ENCODE data around the gene MS4A10. TPM values are rescaled to one million over a fixed set of nuclear protein-coding genes. Genes with fewer than 3 reads are reported as not detected.

The MS4A10 gene
- total RNA-seq, 1 experiment from 2014 or later = not detected

DNA sequence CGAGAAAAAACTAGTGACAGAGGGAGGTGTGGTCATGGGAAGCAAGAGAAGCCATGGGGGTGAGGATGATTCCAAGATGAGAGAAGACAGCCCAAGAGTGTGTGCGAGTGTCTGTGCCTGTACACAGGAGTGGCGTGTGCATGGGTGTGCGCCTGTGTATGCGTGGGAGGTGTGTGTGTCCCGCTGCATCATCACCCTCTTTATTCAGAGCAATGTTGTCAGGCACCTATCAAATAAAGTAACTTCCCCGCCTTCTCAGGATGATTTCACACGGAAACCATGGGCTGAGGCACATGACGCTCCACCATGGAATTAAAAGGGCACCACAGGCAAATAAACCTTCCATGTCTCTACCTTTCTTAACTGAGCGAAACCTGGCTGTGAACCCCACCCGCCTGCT lies 24.6 kb downstream of the MS4A10 start:
- Histone ChIP-seq H3K4me2 (ENCODE audit: low read length) (no peak overlapping the region), H3K9me2 (replicated peaks; ENCODE audit: low read length) (no peaks in the 10 kb centered on the region), H3K9me3 (ENCODE audit: low read length) (no peaks in the 10 kb centered on the region), H3F3A (ENCODE audit: low read length, unreplicated experiment) (no peaks in the 10 kb centered on the region), H3K27me3 (ENCODE audit: low read length) (peaks cover 6% of the 10 kb centered on the region; the same call in 1 of the 2 replicates), H2AFZ (ENCODE audit: low read length) (no peak overlapping the region), H3K4me1 (ENCODE audit: insufficient read depth, low read length) (no peaks in the 10 kb centered on the region), H3K36me3 (ENCODE audit: low read depth, low read length) (no peaks in the 10 kb centered on the region), H3K79me2 (ENCODE audit: low read length) (no peaks in the 10 kb centered on the region), H3K9ac (ENCODE audit: low read length) (no peak overlapping the region), H3K4me3 (ENCODE audit: low read length) (no peak overlapping the region), H3K27ac (ENCODE audit: low read length) (no peak overlapping the region), H4K20me1 (ENCODE audit: low read length) (no peaks in the 10 kb centered on the region)
- no peak for ATAC-seq
- no TSS peak for BruUV-seq (replicated peaks)
- TF ChIP-seq EZH2 (IDR thresholded peaks at IDR 0.05; ENCODE audit: low read length, unreplicated experiment) (no peak), EZH2phosphoT487 (IDR thresholded peaks at IDR 0.05; ENCODE audit: borderline replicate concordance, low read length) (no peak)
- TF ChIP-seq, protein P1, sequence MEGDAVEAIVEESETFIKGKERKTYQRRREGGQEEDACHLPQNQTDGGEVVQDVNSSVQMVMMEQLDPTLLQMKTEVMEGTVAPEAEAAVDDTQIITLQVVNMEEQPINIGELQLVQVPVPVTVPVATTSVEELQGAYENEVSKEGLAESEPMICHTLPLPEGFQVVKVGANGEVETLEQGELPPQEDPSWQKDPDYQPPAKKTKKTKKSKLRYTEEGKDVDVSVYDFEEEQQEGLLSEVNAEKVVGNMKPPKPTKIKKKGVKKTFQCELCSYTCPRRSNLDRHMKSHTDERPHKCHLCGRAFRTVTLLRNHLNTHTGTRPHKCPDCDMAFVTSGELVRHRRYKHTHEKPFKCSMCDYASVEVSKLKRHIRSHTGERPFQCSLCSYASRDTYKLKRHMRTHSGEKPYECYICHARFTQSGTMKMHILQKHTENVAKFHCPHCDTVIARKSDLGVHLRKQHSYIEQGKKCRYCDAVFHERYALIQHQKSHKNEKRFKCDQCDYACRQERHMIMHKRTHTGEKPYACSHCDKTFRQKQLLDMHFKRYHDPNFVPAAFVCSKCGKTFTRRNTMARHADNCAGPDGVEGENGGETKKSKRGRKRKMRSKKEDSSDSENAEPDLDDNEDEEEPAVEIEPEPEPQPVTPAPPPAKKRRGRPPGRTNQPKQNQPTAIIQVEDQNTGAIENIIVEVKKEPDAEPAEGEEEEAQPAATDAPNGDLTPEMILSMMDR (conservative IDR thresholded peaks at IDR 0.05; ENCODE audit: low read depth, low read length) = no peak
- CTCF ChIA-PET = no interaction called here
- no peak for DNase-seq
- intact Hi-C loops (cut with micrococcal nuclease) = no loop called here
- POLR2A ChIA-PET (ENCODE audit: unreplicated experiment) = no interaction called here

DNA sequence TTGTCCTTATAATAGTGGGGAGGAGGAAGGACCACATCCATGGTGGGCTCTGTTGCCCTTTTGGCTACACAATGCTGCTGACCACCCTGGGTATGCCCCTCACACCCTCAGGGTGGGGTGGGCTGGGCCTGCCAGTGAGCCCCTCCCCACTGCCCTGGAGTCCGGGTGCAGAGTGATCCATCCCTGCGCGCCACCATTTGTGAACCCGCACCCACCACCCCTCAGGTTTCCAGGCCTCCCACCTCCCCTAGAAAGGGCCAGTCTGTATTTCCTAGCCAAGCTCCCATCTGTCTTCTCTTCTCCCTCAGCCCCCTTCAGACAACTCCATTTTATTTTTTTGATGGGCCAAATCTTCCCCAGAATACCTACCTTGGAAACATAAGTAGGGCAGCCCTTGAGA lies 25.0 kb downstream of the MS4A10 start:
- Histone ChIP-seq H2AFZ (ENCODE audit: low read length) (no peak overlapping the region), H3K9ac (ENCODE audit: low read length) (no peak overlapping the region), H3F3A (ENCODE audit: low read length, unreplicated experiment) (no peaks in the 10 kb centered on the region), H3K9me3 (ENCODE audit: low read length) (no peaks in the 10 kb centered on the region), H3K4me3 (ENCODE audit: low read length) (no peak overlapping the region), H3K27me3 (ENCODE audit: low read length) (peaks cover 6% of the 10 kb centered on the region; the same call in 1 of the 2 replicates), H3K4me1 (ENCODE audit: insufficient read depth, low read length) (no peaks in the 10 kb centered on the region), H3K36me3 (ENCODE audit: low read depth, low read length) (no peaks in the 10 kb centered on the region), H4K20me1 (ENCODE audit: low read length) (no peaks in the 10 kb centered on the region), H3K27ac (ENCODE audit: low read length) (no peak overlapping the region), H3K9me2 (replicated peaks; ENCODE audit: low read length) (no peaks in the 10 kb centered on the region), H3K4me2 (ENCODE audit: low read length) (no peak overlapping the region), H3K79me2 (ENCODE audit: low read length) (no peaks in the 10 kb centered on the region)
- BruUV-seq (replicated peaks) = no TSS peak
- ChIA-PET CTCF (no interaction called here), POLR2A (ENCODE audit: unreplicated experiment) (no interaction called here)
- DNase-seq (no peak), ATAC-seq (no peak)
- intact Hi-C loops (cut with micrococcal nuclease) = no loop called here
- no peak for TF ChIP-seq EZH2phosphoT487 (IDR thresholded peaks at IDR 0.05; ENCODE audit: borderline replicate concordance, low read length)
- TF ChIP-seq, protein P1 (conservative IDR thresholded peaks at IDR 0.05; ENCODE audit: low read depth, low read length) = no peak
- no peak for TF ChIP-seq EZH2 (IDR thresholded peaks at IDR 0.05; ENCODE audit: low read length, unreplicated experiment)

DNA sequence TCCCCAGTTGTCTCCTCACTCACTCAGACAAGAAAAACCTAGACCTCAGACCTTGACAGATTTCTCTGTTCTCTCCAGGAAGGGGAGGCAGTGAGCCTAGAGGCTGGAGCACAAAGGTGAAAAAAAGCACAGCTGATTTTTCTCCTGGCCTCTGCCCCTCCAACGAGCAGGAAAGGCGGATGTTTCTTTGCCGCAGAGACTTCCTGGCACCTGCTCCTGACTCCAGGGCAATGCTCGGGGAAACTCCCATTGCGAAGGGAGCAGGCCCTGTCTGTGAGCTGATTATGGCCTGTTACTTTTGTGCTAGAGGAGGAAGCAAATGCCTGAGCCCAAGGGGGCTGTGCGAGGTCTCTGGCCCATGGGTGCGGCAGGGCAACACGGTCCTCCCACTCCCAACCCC lies 25.4 kb downstream of the MS4A10 start:
- TF ChIP-seq EZH2phosphoT487 (IDR thresholded peaks at IDR 0.05; ENCODE audit: borderline replicate concordance, low read length) (no peak), EZH2 (IDR thresholded peaks at IDR 0.05; ENCODE audit: low read length, unreplicated experiment) (no peak)
- TF ChIP-seq, protein P1 (conservative IDR thresholded peaks at IDR 0.05; ENCODE audit: low read depth, low read length) = no peak
- no peaks in the 10 kb centered on the region for H3K79me2 ChIP-seq (ENCODE audit: low read length)
- no peaks in the 10 kb centered on the region for H3K9me3 ChIP-seq (ENCODE audit: low read length)
- H3K9me2 ChIP-seq (replicated peaks; ENCODE audit: low read length) = no peaks in the 10 kb centered on the region
- BruUV-seq (replicated peaks) = no TSS peak
- DNase-seq = no peak
- POLR2A ChIA-PET (ENCODE audit: unreplicated experiment) = no interaction called here
- H3K36me3 ChIP-seq (ENCODE audit: low read depth, low read length) = no peaks in the 10 kb centered on the region
- no peaks in the 10 kb centered on the region for H3F3A ChIP-seq (ENCODE audit: low read length, unreplicated experiment)
- intact Hi-C loops (cut with micrococcal nuclease) = no loop called here
- no peak overlapping the region for H3K27ac ChIP-seq (ENCODE audit: low read length)
- H4K20me1 ChIP-seq (ENCODE audit: low read length) = no peaks in the 10 kb centered on the region
- H3K4me2 ChIP-seq (ENCODE audit: low read length) = no peak overlapping the region
- no peak overlapping the region for H2AFZ ChIP-seq (ENCODE audit: low read length)
- no peaks in the 10 kb centered on the region for H3K4me1 ChIP-seq (ENCODE audit: insufficient read depth, low read length)
- peaks cover 1% of the 10 kb centered on the region; the same call in 1 of the 2 replicates for H3K27me3 ChIP-seq (ENCODE audit: low read length)
- H3K9ac ChIP-seq (ENCODE audit: low read length) = no peak overlapping the region
- no peak for ATAC-seq
- CTCF ChIA-PET = no interaction called here
- no peak overlapping the region for H3K4me3 ChIP-seq (ENCODE audit: low read length)

Data from PC-3 (cell line).